GM12891 (cell line): ENCODE results near the gene SPATA13.

Experiments
- DNase-seq: peaks from one replicate; pipeline ENCODE4 v3.0.0; 2011; ENCODE audit warnings: low spot score; ENCODE audit not compliant: insufficient read length
- FAIRE-seq: peaks from 2 replicates; lab custom pipeline; 2011; peaks lifted over from hg19 to GRCh38; lab: Jason Lieb, UNC
- PAX5 ChIP-seq: IDR thresholded peaks from 2 replicates; pipeline ENCODE4 v1.6.1; 2011; ENCODE audit warnings: low read length, moderate library complexity, mild to moderate bottlenecking; ENCODE audit not compliant: insufficient read depth, severe bottlenecking
- POLR2A ChIP-seq: IDR thresholded peaks from 2 replicates; pipeline ENCODE4 v1.6.1; 2011; ENCODE audit warnings: low read depth, low read length, control low read depth
- POLR2AphosphoS5 ChIP-seq: IDR thresholded peaks from 2 replicates; pipeline ENCODE4 v1.6.1; 2011; ENCODE audit warnings: low read depth, low read length, control low read depth
- POU2F2 ChIP-seq: IDR thresholded peaks from 2 replicates; pipeline ENCODE4 v1.6.1; 2011; ENCODE audit warnings: low read depth, mild to moderate bottlenecking, control low read depth, low read length, moderate library complexity
- SPI1 ChIP-seq: IDR thresholded peaks from 2 replicates; pipeline ENCODE4 v1.6.1; 2011; ENCODE audit warnings: low read depth, low read length, control low read depth
- TAF1 ChIP-seq: IDR thresholded peaks from 2 replicates; pipeline ENCODE4 v1.6.1; 2011; ENCODE audit warnings: low read depth, low read length, control low read depth

Gene SPATA13

GRCh38 chr13:24270639-24271141 is 110.2 kb downstream of the SPATA13 start:
- DNase-seq, result no peak
- FAIRE-seq, result no peak
- TF ChIP-seq PAX5 (no peak), SPI1 (no peak), POLR2A (peak; percentile 70; the same call in 1 of the 2 replicates), TAF1 (peak; percentile 22; the same call in 1 of the 2 replicates), POU2F2 (peak; percentile 62; the same call in 1 of the 2 replicates), POLR2AphosphoS5 (peak; percentile 73)

DNA sequence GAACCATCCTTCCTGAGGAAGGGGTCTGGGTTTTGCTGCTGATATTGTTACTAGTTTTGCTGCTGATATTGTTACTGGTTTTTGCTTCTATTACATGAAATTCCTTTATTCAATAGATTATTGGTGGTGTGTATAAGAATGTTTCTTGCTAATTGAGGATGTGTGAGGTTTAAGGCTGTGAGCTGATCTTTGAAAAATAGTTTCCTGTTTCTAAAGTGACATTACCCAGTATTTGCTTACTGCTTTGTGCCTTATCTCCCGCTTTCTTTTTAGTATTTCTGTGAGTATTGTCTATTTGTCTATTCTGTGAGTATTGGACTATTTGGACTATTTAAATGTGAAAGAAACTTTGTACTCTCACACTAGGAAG is 110.7 kb downstream of the SPATA13 start:
- FAIRE-seq, result no peak
- TF ChIP-seq POLR2AphosphoS5 (no peak), SPI1 (no peak), POU2F2 (no peak), POLR2A (no peak), PAX5 (no peak), TAF1 (no peak)
- DNase-seq, result no peak

- FAIRE-seq (peak; percentile 98), DNase-seq (no peak)
- TF ChIP-seq POLR2AphosphoS5, result peak; percentile 49; the same call in 1 of the 2 replicates
- TF ChIP-seq POLR2A, result peak; percentile 22; the same call in 1 of the 2 replicates
- TF ChIP-seq PAX5, result no peak
- TF ChIP-seq SPI1, result no peak
- TF ChIP-seq TAF1, result peak; percentile 60; the same call in 1 of the 2 replicates
Observed at GRCh38 chr13:24271601-24272451, 111.3 kb downstream of the SPATA13 start.

- peak; percentile 80 for FAIRE-seq
Observed at GRCh38 chr13:24272452-24273161, 112.1 kb downstream of the SPATA13 start.

GRCh38 chr13:24273926-24274325 is 113.4 kb downstream of the SPATA13 start:
- DNase-seq, result no peak
- peak; percentile 33 for FAIRE-seq
- no peak for TF ChIP-seq POU2F2
- TF ChIP-seq PAX5, result no peak
- TF ChIP-seq SPI1, result no peak
- TF ChIP-seq POLR2AphosphoS5, result no peak
- TF ChIP-seq POLR2A, result no peak
- no peak for TF ChIP-seq TAF1

More at GRCh38 chr13:24272452-24273161, 112.1 kb downstream of the SPATA13 start:
- TF ChIP-seq TAF1, result no peak
- TF ChIP-seq POLR2A, result no peak
- DNase-seq, result no peak

GRCh38 chr13:24274452-24275021 is 114.0 kb downstream of the SPATA13 start:
- DNase-seq, result peak; percentile 44
- FAIRE-seq, result peak; percentile 93
- TF ChIP-seq POU2F2 (peak; percentile 44; the same call in 1 of the 2 replicates), SPI1 (peak; percentile 65), POLR2A (no peak), PAX5 (peak; percentile 95), POLR2AphosphoS5 (0 out of 2 replicates have a peak, but pooled peaks have one; percentile 24), TAF1 (no peak)

GRCh38 chr13:24275041-24275440 is 114.5 kb downstream of the SPATA13 start:
- no peak for DNase-seq
- TF ChIP-seq POU2F2, result no peak
- TF ChIP-seq PAX5, result no peak
- no peak for TF ChIP-seq POLR2AphosphoS5
- TF ChIP-seq TAF1, result no peak
- no peak for TF ChIP-seq POLR2A
- no peak for TF ChIP-seq SPI1
- no peak for FAIRE-seq

DNA sequence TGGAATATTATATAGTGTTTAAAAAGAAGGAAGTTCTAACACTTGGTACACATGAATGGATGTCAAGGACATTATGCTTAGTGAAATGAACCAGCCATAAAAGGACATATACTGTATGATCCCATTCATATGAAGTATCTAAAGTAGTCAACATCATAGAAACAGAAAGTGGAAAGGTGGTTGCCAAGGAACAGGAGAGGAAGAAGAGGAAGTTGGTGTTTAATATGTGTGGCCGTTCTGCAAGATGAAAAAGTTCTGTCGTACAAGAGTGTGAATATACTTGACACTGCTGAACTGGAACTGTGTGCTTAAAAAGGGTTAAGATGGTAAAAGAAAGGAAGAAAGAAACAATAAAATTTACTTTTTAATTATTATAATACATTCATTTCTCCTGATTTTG is 115.8 kb downstream of the SPATA13 start:
- no peak for DNase-seq
- TF ChIP-seq SPI1 (peak; percentile 61), POU2F2 (no peak)
- FAIRE-seq, result peak; percentile 83

GRCh38 chr13:24276861-24277260 is 116.3 kb downstream of the SPATA13 start:
- FAIRE-seq (peak; percentile 65), DNase-seq (no peak)
- TF ChIP-seq POU2F2 (no peak), POLR2AphosphoS5 (no peak), PAX5 (no peak), TAF1 (no peak)
